Jurkat, Clone E6-1 (cell line): ENCODE results near the gene KIF26A.
"Not testable (repeated sequence)": the region's sequence is repeated elsewhere in the genome, so short reads cannot be mapped to it uniquely, and the experiment has no call there.

Experiments used
- DNase-seq: peaks from one replicate; pipeline ENCODE4 v3.0.0-alpha.2; 2011; ENCODE audit warnings: low read depth, low spot score
- H3K4me3 ChIP-seq: 2 replicates; pipeline ENCODE4 v1.5.1; 2011; ENCODE audit warnings: mild to moderate bottlenecking, low read length, control low read depth, moderate library complexity

The KIF26A gene

DNA sequence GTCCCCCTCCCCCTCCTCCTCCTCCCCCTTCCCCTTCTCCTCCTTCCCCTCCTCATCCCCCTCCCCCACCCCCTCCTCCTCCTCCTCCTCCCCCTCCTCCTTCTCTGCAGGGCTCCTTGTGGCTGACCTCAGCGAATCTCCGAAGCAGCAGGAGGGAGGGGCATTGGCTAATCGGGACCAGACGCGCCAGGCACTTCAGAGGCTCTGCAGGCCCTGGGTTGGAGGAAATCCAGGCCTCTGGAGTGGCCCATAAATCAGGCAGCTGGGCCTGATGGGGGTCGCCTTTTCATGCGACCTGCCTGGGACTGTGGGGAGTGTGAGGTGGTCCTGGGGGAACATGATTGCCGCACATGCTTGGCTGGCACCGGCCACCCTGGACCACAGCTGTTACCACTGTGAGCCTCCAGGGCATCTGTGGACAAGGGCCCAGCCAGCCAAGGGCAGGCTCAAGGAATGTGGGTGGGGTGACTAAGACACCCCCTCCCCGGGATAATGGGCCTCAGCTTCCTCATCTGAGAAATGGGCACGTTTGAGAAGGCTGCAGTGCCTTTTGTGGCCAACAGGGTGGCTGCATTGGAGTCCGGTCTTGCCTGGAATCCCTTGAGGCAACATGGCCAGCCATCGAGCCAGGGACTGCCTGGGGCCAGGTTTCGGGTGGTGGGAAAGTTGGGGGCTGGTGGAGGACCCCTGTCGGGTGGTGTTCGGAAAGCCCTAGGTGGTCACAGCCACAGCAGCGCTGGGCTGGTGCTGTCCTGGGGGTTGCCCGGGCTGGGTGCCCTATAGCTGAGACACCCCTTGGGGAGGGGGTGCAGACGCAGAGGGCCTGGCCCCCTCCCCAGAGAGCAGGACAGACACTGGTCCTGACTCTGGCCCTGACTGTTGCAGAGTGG lies 12.0 kb downstream of the KIF26A start:
- H3K4me3 ChIP-seq: no peak overlapping the region
- DNase-seq: no peak

DNA sequence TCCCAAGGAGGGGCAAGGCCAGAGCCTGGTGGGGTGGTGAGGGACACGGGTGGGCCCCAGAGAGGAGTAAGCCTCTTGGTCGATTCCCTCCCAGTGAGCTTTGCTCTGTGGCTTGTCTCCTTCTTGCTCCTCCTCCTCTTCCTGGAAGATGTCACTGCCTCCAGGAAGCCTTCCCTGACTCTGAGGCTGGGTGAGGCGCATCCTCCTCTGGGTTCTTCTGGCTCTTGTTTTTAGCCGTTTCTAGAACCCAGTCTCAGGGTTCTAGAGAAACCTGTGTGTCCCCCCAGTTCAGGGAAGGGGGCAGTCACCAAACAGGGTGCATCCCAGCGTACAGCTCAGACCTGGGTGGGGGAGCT lies 12.6 kb downstream of the KIF26A start:
- no peak overlapping the region for H3K4me3 ChIP-seq
- DNase-seq: no peak

DNA sequence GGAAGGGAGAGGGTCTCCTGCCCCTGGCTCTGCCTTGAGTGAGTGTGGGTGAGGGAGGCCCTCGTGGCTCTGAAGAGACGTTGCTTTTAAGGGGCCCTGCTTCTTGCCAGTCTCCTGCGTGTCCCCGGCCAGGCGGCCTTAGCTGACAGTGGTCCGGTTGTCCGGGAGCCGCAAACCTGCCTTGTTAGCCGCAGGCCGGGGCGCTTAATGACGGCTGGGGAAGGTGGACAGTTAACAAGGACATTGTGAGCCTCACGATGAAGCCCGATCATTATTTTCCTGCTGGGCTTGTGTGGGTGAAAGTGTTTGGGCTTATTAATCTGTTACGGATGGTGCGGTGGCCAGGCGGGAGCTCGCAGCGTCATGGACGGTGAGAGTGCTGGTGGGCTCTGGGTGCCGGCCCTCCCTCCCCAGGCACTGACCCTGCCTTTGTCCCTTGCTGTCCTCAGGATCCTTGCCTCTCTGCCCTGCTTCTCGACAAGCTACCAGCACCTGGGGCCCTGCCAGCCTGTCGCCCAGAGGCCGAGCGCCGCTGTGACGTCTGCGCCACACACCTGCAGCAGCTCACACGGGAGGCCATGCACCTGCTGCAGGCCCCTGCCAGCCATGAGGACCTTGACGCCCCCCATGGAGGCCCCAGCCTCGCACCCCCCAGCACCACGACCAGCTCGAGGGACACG lies 13.3 kb downstream of the KIF26A start:
- no peak overlapping the region for H3K4me3 ChIP-seq
- DNase-seq: no peak

DNA sequence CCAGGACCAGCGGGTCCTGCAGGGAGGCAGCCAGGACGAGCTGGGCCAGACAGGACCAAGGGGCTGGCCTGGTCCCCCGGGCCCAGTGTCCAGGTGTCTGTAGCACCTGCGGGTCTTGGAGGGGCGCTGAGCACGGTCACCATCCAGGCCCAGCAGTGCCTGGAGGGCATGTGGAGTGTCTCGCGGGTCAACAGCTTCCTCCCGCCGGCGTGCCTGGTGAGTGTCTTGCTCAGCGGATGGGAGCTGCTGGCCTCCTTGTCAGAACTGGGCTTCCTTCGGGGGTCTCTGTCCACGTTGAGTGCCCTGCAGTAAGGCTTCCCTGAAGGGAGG lies 13.8 kb downstream of the KIF26A start:
- DNase-seq: no peak
- H3K4me3 ChIP-seq: no peak overlapping the region

DNA sequence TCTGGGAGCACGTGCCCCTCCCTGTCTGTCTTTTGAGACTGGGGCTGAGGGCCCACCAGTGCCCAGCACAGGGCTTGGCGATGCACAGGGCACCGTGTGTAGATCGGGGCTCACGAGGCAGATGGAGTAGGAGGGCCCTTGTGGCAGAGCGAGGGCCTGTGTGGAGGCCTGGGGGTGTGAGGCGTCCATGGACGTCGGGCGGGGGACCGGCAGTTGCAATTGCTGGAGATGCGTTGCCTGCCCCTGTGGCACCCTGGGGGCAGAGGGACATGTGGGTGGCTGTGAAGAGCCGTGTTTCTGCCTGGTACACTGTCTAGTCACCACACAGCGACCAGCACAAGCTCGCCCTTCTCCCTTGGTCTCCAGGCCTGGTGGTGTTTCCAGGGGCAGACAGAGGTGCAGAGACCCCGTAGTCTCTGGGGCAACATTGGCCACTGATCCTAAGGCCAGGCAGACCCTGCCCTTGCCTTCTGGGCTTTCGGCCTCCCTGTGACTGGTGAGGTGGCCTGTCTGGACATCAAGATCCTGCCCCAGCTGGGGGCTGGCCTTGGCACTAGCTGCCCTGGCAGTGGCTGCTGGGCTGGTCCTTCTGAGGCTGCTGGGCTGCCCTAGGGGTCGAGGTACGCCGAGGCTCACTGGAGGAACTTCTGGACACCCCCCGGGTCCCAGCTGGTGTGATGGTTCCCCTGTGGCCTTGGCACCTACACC lies 14.5 kb downstream of the KIF26A start:
- no peak overlapping the region for H3K4me3 ChIP-seq
- DNase-seq: no peak

DNA sequence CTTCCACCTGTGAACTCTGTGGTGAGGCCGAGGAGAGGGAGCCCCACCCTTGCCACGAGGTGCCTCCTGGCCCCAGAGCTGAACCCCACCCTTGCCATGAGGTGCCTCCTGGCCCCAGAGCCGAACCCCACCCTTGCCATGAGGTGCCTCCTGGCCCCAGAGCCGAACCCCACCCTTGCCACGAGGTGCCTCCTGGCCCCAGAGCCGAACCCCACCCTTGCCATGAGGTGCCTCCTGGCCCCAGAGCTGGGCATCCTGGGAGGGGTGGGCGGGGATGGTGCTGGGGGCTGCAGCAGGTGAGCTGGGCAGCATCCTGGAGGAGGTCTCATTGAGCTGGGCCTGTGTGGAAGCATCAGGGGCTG lies 15.0 kb downstream of the KIF26A start:
- not testable (repeated sequence) for H3K4me3 ChIP-seq, DNase-seq

DNA sequence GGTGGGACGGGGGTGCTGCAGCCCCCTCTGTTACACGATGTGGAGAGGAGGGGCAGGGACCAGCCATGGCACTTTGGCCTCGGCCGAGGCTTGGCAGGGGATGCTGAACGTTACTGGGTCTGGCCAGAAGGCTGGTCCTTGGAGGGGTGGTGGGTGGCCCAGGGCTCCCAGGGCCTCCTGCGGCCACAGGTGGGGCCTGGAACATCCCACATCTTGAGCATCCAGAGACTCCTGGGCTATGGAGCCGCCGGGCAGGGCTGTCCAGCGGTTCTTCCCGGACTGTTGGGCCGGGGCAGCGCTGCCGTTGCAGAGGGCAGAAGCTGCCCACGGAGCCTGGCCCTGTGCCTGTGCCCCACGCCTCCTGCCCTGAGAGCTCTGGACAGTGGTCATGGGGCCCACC lies 15.9 kb downstream of the KIF26A start:
- DNase-seq: no peak
- H3K4me3 ChIP-seq: no peak overlapping the region

DNA sequence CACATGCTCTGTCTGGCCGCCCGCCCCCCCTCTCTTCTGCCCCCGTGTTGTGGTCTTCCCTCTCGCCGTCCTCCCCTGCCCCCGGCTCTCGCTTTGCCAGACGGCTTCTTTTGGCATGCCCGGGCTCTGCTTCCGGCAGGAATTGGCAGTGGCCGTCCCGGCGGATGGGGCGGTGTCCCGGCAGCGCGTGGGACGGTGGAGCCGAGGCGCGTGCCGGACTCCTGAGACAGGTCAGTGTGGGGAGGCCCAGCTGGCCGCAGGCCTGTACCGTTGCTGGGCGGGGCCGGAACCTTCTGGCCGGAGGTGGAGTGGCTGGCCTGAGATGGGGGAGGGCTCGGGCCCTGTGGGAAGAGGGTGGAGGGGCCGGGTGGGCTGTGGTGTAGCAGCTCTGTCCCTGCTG lies 17.1 kb downstream of the KIF26A start:
- no peak overlapping the region for H3K4me3 ChIP-seq
- no peak for DNase-seq

DNA sequence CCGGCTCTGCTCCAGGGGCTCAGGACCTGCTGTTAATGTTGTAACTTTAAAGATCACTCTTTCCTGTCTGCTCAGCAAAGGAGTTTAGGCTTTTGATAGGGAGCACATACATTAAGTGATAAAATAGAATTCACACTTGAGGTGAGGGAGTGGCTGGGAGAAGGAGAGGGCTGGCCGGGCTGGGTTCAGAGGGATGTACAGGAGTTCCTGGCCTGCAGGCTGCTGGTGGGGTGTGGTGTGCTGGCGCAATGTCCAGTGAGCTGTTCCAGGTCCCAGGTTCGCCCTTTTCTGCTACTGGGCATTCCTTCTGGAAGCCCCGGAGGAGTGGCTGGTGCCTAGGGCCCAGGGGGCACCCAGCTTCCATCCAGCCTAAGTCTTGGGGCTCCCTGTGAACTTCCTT lies 17.8 kb downstream of the KIF26A start:
- H3K4me3 ChIP-seq: no peak overlapping the region
- no peak for DNase-seq

DNA sequence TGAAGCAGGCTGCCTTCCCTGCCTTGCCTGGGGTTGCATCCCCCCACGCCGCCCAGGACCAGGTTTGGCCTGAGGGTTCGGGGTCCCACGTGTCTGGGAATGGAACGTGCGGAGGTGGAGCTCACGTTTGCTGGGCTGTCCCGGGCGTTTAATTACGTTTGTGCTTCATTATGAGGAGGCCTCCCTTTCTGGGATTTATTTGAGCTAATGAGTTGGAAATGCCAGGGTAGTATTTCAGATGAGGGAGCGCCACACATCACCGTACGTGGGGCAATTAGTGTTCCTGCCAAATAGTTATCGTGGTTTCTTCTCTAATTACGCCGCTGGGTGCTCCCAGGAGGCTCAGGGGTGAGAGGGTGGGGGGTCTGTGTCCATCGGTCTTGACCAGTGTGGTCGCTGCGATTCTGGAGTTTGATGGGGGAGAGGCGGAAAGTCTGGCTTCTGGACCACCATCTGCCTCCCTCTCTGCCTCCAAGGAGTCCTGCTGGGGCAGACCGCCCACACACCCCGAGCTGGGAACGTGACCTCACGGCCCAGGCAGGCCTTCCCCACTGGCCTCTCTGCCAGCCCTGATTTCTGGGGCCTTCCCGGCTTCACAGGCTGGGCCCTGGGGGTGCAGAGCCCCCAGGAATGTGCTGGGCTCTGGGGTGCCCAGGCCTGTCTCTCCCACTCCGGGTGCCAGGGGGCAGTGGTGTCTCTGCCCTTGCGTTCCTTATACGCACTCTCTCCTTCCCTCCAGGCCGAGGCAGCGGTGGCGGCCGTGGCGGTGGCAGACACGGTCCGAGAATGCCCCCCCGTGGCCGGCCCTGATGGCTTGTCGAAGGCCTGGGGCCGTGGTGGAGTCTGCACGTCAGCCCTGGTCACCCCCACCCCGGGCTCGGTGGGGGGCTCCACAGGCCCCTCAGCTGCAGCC lies 18.9 kb downstream of the KIF26A start:
- DNase-seq: no peak
- H3K4me3 ChIP-seq: no peak overlapping the region

DNA sequence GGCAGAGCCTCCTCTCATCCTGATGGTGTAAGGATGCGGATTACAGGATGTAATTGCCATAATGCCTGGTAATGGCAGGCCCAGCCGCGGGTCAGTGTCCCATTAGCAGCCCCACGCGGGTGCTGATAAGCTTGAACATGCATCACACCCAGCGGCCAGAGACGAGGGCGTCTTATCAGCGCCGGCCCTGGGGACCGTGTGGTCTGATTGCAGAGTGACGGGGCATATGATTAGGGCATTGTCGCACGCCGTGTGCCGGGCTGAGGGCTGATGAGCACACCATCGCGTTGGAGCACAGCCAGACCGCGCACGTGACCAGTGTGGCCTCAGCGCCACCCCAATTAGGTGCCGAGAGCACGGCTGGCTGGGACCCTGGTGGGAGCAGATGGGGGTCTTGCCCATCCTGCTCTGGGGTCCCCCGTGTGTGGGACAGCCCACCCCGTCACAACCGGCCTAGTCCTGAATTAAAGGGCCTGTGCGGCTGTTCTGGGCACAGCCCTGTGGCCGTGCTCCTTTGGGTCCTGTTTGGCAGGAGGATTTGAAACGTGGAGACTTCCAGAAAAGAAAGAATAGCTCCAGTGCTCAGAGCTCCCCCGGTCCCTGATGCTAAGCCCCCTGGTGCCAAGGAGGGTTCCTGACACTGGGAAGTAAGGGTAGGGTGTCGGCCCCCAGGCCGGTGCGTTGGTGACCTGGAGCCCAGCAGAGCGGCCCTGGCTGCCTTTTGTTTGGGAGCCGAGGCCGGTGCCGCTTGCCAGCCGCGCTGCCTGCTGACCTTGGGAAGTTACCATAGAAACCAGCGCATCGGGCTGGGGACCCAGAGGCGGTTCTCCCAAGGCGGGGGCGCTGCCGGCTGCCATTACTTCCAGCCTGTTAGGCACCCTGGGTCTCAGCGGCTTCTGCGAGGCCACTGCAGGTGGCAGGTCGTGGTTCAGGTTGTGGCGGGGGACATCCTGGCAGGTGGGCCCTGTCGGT lies 20.7 kb downstream of the KIF26A start:
- no peak for DNase-seq
- H3K4me3 ChIP-seq: no peak overlapping the region

DNA sequence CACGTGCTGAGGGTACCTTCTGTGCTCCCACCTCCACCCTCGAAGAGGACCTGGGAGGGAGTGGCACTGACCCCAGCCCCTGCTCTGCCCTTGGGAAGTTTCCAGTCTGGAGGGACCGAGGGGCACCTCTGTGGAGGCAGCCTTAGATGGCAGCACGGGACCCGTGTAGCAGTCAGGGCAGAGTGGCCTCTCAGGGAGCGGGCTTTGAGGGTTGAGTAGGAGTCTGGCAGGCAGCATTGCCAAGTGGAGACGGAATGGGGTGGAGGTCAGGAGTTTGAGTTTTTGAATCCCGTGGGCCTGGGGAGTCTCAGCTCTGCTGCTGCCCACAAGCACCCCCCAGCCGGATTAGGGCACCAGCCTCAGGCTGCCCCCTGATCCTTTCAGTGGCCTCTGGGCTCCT lies 21.6 kb downstream of the KIF26A start:
- no peak overlapping the region for H3K4me3 ChIP-seq
- no peak for DNase-seq

DNA sequence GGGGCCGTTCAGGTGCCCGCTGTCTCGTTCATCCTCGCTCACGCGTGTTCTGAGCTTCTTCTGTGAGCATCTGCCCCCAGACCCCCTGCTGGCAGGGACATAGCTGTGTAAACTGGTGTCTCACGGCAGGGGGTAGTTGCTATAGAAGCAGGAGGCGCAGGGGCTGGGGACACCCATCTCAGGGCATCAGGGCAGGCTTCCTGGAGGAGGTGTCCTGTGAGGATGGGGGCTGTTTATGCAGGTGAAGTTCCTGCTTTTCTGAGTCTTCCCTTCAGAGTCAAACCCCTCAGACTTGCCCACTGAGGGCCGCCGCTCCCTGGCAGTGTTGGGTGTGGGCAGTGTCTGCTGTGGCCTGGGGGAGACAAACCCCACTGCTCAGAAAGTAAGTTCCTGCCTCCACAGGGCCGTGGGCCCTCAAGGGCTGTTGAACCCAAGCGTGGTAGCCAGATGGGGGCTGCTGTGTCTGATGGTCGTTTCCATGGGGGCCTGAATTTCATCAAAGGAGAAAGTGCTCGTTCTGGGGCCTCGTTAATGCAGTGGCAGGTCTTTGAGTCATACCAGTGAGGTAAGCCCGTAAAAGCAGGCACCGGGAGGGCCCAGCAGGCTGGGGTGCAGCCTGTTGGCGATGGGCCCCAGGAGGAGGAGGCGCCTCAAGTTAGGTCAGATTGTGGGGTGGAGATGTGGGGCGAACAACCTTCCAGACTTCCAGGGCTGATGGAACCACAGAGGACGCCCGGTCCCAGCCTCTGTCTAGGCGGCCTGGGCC lies 23.4 kb downstream of the KIF26A start:
- H3K4me3 ChIP-seq: no peak overlapping the region
- no peak for DNase-seq

DNA sequence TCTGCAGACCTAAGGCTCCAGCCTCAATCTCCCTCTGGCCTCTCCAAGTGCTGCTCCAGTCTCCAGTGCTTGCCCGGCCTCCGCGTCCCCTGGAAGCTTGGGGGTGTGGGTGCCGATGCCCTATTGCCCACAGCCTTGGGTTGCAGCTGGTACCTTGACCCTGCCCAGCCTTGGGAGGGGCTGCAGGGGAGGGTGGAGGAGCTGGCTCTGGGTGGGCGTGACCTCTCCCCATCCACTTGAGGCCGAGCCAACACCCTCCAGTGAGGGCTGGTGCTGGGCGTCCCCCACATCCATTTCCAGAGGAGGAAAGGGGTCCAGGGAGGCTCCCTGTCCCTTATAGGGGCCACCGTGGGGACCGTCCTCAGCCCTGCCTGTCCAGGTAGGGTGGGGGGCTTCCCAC lies 24.1 kb downstream of the KIF26A start:
- no peak for DNase-seq
- no peak overlapping the region for H3K4me3 ChIP-seq

DNA sequence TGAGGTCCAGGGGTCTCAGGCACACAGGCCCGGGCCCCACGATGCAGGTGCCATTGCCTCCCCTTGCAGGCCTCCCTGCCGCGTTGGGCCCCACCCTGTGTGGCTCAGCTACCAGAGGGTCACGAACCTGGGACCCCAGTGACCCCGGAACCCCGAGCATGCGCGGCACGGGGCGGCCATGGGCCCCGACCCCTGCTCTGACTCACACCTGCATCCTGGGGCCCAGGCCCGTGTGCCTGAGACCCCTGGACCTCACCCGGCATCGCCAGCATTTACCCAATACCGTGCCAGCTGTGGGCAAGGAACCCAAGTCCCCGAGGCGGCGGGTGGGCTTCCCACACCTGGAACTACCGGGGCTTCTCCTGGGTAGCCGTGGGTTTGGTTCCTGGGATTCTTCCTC lies 25.2 kb downstream of the KIF26A start:
- H3K4me3 ChIP-seq: no peak overlapping the region
- no peak for DNase-seq

DNA sequence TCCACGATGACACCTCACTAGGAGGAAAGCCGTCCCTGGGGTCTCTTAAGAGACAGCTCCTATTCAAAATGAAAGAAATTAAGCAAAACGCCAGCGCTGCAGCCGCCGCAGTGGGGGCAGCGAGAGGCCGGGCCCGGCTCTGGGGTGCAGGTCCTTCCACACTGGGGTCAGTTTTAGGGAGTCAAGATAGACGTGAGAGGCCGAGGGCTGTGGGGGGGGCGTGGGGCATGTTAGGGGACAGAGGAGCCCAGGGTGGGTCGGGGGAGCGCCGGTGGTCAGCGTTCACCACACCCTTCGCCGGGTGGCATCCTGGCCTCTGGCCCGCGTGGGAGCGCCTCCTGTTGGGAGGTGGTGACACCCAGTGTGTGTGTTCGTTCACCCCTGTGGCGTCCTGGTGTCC lies 25.7 kb downstream of the KIF26A start:
- no peak for DNase-seq
- no peak overlapping the region for H3K4me3 ChIP-seq

DNA sequence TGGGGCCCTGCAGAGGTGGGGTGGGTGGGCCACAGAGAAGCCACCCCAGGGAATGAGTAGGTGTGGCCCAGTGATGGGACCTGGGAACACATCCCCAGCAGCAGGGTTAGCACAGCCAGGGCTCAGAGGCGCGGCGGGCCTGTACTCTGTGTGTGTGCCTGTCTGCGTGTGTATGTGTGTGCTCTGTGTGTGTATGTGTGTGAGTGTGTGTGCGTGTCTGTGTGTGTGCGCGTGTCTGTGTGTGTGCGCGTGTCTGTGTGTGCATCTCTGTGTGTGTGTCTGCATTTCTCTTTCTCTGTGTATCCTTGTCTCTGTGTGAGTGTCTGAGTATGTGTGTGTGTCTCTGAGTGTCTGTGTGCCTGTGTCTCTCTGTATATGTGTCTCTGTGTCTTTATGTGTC lies 26.1 kb downstream of the KIF26A start:
- H3K4me3 ChIP-seq: no peak overlapping the region
- DNase-seq: no peak

DNA sequence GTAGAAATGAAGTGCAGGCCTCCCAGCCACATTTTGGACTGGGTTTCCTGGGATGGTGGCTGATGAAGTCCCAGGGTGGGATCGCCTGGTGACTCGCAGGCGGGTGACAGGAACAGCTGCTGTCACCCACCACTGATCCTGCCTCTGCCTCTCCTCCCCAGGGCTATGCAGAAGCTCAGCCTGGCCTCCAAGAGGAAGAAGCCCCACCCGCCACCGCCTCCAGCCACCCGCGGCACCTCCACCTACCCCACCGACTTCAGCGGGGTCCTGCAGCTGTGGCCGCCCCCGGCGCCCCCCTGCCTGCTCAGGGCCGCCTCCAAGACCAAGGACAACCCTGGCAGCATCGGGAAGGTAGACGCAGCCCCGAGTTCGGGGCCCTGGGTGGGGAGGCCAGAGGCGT lies 28.3 kb downstream of the KIF26A start:
- DNase-seq: no peak
- H3K4me3 ChIP-seq: no peak overlapping the region
